ENCODE measurements around the gene PPP3CA.

PPP3CA gene

DNA sequence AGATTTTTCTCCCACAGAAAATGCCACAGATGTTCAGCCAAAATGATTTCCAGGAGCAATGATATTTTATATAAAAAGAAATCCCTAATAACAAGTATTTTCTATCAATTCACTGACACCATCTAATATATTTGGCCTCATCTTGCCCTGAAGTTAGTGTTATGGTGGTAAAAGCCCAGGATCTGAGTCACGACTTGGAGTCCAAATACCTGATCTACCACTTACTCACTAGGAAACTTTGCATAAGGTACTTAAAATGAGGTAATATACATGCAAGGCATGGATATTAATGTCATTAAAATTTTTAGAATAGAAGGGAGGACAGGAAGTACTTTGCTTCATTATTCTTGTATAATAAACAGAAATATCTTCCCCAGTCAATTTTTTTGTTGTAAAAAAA, 16.3 kb downstream of the PPP3CA start:
- DNase-seq (ENCODE audit: low read depth in 2 of 2) = no peak

DNA sequence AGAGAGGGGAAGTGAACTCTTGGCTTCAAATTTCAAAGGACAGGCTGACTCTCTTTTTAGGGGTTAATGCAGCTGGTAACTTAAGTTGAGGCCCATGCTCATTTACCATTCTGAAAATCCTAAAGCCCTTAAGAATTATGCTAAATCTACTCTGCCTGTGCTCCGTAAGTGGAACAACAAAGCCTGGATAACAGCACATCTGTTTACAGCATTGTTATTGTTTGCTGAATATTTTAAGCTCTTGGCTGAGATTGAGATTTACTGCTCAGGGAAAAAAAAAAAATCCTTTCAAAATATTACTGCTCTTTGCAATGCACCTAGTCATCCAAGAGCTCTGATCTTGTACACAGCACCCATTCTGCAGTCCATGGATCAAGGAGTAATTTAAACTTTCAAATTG, 17.7 kb downstream of the PPP3CA start:
- no peak for DNase-seq (ENCODE audit: low read depth in 2 of 2)

DNA sequence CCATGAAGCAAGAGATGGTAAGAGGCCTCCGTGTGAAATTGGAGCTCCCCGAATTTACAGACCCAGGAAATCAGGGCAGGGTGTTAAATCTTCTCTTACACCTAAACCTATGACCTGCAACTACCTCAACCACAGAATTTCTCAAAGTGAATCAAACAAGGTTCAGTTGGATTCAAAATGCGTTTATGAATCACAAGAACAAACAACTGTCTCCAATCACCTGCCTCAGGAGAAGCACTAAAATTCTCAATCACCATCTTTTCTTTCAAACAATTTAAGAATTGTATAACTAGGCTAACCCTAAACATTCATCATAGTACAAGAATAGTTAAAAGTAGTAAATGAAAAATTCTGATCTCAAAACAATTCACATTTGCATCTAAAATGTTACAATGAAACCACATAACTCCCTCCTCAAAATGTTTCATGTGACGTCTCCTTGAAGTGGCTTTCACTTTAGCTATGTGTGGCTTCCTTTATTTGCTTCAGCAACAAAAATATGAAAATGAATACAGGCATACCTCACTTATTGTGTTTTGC, 19.2 kb downstream of the PPP3CA start:
- no peak for DNase-seq (ENCODE audit: low read depth in 2 of 2)

DNA sequence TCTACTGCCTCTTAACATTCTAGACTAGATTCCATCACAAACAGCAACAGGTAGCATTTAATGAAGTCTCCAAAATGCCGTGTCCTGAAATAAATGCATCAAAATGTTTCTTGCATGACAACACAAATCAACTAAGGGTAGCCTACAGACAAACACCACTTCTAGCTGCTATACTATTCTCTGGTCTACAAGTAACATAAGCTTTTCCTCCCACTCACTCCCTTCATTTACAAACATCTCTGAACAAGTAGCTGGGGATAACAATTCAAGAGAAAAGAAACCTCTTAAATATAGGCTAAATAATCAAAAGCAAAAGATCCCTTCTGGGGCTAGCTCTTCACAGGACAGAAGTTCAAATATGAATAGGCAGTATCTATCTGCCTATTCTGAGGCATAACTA, 20.8 kb downstream of the PPP3CA start:
- DNase-seq (ENCODE audit: low read depth in 2 of 2) = no peak

DNA sequence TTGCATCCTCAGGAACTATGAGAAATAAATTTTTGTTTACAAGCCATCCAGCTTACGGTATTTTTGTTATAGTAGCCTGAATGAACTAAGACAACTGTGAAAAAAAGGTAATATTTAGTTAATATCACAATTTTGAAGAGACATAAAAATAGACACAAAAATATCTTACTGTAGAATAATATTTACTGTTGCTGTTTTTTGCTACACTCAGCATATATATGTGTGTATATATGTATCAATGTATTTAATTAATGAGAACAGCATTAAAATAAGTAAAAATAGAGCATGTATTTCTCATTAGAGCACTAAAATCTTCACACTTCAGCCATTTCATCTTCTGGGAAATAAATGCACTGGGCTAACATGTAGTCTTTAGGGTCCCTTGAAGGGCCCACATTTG, 24.6 kb downstream of the PPP3CA start:
- no peak for DNase-seq (ENCODE audit: low read depth in 2 of 2)

DNA sequence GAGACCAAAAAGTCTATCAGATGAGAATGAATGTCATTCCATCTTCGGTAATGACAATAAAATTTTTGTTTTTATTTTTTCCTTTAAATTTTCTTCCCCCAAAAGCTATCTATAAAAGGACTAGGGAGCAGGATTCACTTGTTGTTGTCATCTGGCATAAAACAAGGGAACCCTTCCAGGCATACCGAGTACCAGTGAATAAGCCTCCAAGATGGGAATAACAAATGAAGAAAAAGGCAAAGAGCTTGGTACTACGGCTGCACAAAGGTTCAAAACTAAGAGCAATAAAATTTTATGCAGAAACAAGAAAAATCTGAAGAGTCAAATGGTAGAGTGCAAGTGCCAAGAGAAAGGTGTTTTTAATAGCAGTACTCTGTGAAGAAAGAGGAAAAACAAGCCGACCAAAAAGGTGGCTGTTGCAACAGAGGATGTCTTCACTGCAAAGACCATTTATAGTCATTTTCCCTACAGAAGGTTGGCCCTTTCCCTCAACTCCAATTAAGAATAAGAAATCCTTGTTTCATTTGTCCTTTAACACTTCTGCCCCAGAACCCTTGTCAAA, 25.8 kb downstream of the PPP3CA start:
- DNase-seq (ENCODE audit: low read depth in 2 of 2) = no peak

DNA sequence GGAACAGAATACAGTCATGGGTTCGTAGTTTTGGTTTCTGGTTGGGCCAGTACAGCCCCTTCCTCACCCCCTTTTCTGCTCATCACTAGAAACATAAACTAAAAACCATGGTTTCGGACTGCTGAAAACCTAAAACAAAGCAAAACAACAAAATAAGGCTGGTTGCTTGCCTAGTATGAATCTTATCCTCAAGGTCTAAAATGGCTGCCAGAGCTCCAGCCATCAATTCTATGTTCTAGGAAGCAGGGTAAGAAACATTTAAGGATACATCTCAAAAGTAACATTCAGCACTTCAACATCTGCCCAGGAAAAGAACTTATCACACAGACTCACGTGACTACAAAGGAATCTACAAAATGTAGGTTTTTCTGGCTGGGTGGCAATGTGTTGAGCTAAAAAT, 31.5 kb downstream of the PPP3CA start:
- DNase-seq (ENCODE audit: low read depth in 2 of 2) = no peak

DNA sequence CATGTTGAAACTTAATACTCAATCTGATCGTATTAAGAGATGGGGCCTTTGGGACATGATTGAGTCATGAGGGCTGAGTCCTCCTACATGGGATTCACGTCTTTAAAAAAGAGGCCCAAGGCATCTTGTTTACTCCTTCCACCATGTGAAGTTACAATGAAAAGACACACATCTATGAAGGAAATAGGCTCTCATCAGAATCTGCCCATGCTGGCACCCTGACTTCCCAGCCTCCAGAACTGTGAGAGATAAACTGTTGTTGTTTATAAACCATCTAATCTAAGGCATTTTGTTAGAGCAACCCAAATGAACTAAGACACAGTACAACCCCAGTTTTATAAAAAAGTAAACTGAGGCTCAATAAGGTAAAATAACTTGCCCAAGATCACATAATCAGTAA, 32.3 kb downstream of the PPP3CA start:
- DNase-seq (ENCODE audit: low read depth in 2 of 2) = no peak

DNA sequence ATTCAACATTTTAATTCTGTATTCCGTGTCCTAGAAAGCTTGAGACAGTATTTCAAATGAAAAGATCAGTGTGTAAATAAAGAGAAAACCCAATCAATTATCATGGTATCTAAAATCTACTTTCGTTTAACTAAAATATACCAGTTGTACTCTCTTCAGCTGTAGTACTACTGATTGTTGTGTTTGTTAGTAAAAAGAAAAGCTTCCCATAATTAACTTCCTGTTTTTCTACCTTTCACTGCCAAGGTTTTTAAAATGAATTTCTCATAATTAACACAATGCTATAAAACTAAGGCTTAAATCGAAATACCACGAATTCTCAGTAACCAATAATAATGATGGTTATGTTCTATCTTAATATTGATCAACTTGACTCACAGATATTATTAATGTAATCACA, 37.4 kb downstream of the PPP3CA start:
- no peak for DNase-seq (ENCODE audit: low read depth in 2 of 2)

DNA sequence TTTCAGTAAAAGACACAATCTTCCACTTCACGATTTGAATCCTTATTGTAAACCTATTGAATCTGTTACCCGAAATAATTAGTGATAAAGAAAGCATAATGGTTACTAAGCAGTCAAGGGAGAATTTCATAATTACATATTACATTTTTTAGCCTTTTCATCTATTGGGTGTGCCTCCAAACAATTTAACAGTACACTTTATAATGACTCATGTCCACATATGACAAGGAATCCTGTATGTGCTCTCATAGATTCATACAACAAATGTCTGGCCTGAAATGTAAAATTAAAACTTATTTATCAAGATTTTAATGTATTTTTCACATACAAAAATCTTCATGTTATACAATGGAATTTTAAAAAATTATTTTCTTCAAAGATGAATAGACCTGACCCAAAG, 39.4 kb downstream of the PPP3CA start:
- no peak for DNase-seq (ENCODE audit: low read depth in 2 of 2)

DNA sequence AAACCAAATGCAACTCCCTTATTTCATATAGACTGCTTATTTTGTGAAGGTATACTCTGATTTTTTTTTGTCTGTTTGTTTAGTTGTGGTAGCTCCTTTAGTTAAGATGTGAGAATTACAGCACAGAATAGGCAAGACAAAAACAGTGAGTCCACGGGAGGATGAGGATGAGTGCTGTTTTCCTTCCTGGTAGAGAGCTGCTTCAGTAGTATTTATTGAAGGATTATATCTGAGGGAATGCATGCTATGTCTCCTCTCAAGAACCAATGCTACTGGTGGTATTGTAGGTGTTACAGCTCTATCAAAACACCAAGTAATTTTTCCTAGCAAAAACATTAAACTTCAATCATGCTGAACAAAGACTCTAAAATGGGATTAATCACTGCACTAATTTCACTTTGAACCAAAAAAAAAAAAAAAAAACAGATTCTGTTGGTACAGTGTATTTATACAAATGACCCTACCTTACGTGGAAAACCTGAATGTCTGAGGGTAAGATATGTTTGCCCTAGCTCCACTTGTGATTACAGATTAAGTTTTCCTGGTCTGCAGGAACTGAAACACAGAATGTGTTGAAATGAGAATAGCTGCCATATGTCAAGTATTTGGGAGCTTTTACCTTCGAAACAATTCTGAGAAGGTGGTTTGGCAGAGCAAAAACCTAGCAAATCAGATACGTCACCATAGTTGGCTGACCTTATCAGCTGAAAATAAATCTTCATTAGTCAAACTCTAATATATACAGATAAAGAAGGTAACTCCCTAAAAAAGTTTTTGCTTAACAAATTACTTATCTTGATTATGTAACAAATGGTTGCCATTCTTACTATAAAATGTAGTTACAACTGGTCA, 40.3 kb downstream of the PPP3CA start:
- DNase-seq (ENCODE audit: low read depth in 2 of 2) = no peak

DNA sequence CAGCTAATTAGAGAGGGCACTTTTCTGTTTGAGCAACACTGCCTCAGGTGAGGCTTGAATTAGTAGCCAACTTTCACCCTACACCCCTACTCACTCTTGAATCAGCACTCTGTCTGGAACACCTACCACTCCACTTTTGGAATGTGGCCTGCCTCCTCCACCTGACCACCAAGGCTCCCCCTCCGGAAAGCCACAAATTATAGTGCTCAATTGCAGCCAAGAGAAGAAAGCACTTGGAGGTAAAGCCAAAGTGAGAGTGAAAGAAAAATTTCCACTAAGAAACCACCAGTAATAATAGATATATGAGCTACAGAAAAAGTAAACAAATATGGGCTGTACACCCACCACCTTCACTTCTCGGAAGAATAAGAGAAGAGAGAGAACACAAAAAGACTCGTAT, 41.1 kb downstream of the PPP3CA start:
- no peak for DNase-seq (ENCODE audit: low read depth in 2 of 2)

DNA sequence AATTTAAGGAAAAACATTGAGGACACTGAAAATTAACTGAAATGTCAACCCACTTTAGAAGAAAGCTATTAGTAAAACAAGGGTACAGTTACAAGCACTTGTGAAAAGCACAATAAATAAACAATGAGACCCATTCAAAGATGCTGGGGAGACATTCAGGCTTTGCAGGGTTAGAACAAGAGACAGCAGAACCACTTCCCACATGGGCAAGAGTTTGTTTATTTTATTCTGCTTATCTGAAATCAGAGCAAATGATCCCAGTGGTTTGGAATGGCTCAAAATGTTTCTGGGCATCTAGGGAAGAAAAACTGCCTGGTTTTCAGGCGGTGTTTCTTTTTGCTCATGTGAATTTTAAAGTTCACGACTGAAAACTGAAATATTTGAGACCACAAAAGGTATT, 42.4 kb downstream of the PPP3CA start:
- DNase-seq (ENCODE audit: low read depth in 2 of 2) = no peak

DNA sequence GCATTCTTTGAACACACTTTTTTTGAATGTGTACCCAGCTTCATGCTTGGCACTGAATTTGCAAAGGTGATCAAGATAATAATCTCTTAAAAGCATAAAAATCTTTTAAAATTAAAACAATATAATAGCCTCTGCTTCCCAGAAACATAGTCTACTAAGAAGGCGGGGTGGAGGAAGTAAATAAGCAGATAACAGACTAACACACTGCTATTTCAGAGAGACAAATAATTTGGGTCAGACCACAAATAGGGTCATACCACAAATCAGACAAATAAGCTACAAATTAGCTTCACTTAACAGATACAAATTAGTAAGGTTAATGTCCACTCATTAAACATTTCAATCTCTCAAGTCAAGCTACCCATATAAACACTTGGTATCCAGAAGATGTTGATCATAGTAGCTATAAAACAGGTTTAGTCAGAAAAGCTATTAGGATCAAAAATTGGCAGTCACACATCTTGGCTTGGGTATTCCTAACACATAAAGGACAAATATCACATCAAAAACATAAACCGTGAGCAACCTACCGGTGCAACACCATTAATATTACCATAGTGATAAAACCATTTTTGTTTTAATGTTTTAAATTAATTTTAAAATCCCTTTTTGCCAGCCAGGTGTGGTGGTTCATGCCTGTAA, 47.3 kb downstream of the PPP3CA start:
- no peak for DNase-seq (ENCODE audit: low read depth in 2 of 2)

DNA sequence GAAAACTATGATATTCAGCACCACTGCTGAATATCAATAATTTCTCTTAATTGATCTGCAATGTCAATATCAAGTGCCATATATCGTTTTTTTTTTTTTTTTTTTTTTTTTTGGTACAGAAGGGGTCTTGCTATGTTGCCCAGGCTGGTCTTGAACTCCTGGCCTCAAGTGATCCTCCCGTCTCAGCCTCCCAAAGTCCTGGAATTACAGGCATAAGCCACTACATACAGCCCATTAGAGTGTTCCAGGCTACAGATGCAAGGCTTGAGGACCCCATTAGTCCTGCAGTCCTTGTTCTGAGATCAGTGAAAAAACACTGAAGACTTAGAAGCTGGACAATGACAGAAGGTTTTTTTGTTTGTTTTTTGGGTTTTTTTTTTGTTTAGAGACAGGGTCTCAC, 48.3 kb downstream of the PPP3CA start:
- no peak for DNase-seq (ENCODE audit: low read depth in 2 of 2)

DNA sequence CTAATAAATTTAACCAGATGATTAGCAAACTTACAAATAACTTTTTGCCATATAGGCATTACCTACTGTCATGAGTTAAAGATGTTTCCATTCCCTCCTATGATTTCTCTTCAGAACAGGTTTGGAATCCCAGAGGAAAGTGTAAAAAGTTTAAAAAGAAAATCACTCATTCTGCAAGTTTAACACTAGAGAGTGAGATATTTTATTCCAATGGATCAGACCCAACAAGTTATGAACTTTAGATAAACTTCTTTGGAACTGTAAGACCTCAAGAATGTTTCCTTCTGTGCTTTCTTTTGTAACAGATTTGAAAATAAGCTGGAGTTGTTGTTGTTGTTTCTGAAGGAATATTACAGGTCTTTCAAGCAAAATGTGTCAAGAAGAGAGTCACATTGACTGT, 51.6 kb downstream of the PPP3CA start:
- DNase-seq (ENCODE audit: low read depth in 2 of 2) = no peak

DNA sequence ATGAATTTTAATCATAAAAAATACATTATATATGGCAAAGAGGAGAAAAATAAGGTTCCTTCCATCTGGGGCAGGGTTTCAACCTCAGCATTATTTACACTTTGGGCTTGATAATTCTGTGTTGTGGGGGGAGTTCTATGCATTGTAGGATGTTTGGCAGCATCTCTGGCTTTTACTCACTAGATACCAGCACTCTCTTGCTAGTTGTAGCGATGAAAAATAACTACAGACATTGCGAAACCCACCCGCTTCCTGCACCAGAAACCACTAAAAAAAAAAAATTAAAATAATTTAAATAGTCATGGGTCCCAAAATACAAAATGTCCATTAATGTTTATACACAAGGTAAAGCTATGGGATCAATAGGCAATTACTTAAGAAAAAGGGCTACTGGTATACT, 52.7 kb downstream of the PPP3CA start:
- no peak for DNase-seq (ENCODE audit: low read depth in 2 of 2)

DNA sequence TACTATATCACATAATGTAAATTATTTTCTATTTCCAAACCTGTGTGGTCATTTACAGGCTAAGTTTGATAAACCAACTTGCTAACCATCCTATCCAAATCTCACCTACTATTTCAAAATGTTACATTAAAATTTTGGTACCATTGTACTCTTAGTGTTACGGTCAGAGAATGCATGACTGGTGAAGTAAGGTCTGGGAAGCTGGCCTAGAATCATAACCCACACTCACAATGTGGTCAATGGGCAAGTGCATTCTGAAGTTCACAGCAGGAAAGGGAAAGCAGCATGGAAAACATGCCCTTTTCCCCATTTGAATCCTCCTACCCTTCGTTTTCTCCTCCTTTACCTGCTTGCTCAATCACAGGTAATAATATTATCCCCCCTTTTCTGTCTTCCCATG, 54.4 kb downstream of the PPP3CA start:
- no peak for DNase-seq (ENCODE audit: low read depth in 2 of 2)

DNA sequence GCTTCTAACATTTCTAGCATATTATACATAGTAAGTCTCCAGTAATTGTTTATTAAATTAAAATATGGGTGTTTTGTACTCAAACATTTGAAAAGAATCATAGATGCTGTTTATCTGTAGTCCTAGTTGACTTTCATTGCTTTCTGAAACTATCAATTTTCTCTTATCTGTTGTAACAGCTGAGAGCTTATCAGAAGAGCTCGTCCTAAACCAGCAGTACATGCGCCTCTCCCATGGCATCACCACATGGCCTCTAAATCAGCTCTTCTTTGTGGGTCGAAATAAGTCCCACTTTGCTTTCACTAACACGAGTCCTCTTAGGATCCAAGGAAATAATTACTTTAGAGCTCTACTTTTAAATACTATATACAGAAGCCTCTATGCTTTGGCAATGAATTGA, 55.1 kb downstream of the PPP3CA start:
- DNase-seq (ENCODE audit: low read depth in 2 of 2) = no peak

DNA sequence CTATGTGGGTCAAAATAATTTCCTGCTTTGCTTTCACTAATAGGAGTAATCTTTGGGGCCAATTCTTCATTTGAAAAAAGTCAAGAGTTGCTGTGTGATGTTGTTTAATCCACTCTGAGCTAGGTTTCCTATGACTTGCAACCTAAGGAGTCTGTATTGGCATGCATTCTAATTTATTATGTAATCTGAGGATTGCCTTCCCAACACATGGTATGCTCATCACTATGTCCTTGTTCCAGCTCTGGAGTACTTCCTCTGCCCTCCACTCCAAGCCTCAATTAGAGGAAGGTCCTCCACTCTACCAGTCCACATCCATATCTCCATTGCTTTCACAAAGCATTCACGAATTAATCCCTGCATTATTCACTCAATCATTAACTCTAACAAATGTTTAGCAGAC, 56.1 kb downstream of the PPP3CA start:
- no peak for DNase-seq (ENCODE audit: low read depth in 2 of 2)

DNA sequence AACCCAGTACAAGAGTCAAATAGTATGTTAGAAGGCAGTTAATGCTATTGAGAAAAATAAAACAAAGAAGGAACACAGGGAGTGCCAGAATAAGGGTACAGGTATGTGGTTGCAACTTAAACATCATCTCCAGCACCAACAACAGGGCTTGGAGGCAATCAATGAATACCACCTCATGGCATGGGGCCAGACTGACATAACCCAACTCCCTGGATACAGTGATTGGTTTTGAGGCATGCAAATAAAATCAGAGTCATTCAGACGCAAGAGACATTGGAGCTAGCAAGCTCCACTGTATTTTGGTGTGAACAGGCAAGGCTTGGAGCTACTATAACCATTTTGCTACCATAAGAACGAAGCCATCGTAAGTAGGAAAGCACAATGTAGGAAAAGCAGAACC, 56.7 kb downstream of the PPP3CA start:
- DNase-seq (ENCODE audit: low read depth in 2 of 2) = no peak

DNA sequence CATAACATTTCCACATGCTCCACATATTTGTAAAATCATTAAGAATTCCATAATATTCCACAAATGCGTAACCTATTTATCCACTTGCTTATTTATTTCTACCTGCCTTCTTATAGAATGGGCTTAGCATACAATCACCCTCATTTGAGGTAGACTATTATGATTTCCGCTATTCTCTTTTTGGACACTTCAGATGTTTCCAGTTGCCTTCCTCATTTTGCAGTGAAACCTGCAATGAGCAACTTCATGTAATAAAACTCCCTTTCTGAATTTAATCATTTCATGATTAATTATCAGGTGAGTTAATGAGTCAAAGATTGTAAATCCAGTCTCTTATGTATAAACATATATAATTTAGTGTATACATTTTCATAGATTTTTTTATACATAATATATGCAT, 58.0 kb downstream of the PPP3CA start:
- no peak for DNase-seq (ENCODE audit: low read depth in 2 of 2)
